ENCODE measurements around the gene PHACTR2. TPM values are rescaled to one million over a fixed set of nuclear protein-coding genes. Genes with fewer than 3 reads are reported as not detected.

The PHACTR2 gene
- total and polyA plus RNA-seq, 2 of the 13 experiments (the other 11 are each of a cell fraction or from before 2014, with no cell fraction given): 11.3 to 28.2 TPM

DNA sequence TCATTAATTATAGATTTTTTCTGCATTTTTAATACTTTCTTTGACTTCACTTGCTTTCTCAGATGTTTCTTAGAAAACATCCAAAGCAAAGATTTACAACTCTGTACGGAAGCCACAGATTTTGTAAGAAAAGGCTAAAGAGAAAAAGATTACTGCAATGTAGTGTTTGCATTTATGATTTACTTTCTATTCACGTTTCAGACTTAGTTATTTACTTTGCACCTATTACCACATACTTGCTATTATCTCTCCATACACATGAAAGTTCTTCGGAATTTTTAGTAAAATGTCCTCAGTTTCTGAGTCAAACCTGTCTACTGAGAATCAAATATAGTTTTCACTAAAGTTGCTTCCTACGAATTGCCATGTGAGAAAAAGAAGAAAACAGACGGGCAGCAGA is 22.2 kb upstream of the PHACTR2 start (continued):
- TF ChIP-seq, protein P1, sequence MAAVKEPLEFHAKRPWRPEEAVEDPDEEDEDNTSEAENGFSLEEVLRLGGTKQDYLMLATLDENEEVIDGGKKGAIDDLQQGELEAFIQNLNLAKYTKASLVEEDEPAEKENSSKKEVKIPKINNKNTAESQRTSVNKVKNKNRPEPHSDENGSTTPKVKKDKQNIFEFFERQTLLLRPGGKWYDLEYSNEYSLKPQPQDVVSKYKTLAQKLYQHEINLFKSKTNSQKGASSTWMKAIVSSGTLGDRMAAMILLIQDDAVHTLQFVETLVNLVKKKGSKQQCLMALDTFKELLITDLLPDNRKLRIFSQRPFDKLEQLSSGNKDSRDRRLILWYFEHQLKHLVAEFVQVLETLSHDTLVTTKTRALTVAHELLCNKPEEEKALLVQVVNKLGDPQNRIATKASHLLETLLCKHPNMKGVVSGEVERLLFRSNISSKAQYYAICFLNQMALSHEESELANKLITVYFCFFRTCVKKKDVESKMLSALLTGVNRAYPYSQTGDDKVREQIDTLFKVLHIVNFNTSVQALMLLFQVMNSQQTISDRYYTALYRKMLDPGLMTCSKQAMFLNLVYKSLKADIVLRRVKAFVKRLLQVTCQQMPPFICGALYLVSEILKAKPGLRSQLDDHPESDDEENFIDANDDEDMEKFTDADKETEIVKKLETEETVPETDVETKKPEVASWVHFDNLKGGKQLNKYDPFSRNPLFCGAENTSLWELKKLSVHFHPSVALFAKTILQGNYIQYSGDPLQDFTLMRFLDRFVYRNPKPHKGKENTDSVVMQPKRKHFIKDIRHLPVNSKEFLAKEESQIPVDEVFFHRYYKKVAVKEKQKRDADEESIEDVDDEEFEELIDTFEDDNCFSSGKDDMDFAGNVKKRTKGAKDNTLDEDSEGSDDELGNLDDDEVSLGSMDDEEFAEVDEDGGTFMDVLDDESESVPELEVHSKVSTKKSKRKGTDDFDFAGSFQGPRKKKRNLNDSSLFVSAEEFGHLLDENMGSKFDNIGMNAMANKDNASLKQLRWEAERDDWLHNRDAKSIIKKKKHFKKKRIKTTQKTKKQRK (IDR thresholded peaks at IDR 0.05; ENCODE audit: low read length): no peak
- TF ChIP-seq CEBPB (IDR thresholded peaks at IDR 0.05; ENCODE audit: borderline replicate concordance, low read depth, low read length) (peak; percentile 79), ZNF362 (CRISPR knock-in tag; IDR thresholded peaks at IDR 0.05; ENCODE audit: borderline replicate concordance) (no peak), ZBTB43 (CRISPR knock-in tag; conservative IDR thresholded peaks at IDR 0.05) (no peak), SCMH1 (CRISPR knock-in tag; IDR thresholded peaks at IDR 0.05; ENCODE audit: borderline replicate concordance) (no peak), FOXJ3 (CRISPR knock-in tag; IDR thresholded peaks at IDR 0.05; ENCODE audit: borderline replicate concordance) (peak; percentile 74; the same call in 1 of the 2 replicates), BHLHE40 (IDR thresholded peaks at IDR 0.05; ENCODE audit: low read length) (peak; percentile 67; the same call in 1 of the 2 replicates), ZNF713 (CRISPR knock-in tag; IDR thresholded peaks at IDR 0.05) (no peak), ZNF766 (CRISPR knock-in tag; IDR thresholded peaks at IDR 0.05; ENCODE audit: borderline replicate concordance) (no peak), SOX6 (IDR thresholded peaks at IDR 0.05) (no peak), SOX6 (CRISPR knock-in tag; IDR thresholded peaks at IDR 0.05) (peak; percentile 57; the same call in 1 of the 2 replicates), SATB2 (CRISPR knock-in tag; IDR thresholded peaks at IDR 0.05) (no peak), TERF1 (CRISPR knock-in tag; IDR thresholded peaks at IDR 0.05) (no peak), ZNF615 (CRISPR knock-in tag; IDR thresholded peaks at IDR 0.05; ENCODE audit: borderline replicate concordance) (no peak), NFE2L2 (IDR thresholded peaks at IDR 0.05; ENCODE audit: low read length) (no peak), RCOR2 (CRISPR knock-in tag; IDR thresholded peaks at IDR 0.05) (peak; percentile 35; the same call in 1 of the 2 replicates), RAD51 (IDR thresholded peaks at IDR 0.05; ENCODE audit: borderline replicate concordance) (no peak), GZF1 (CRISPR knock-in tag; IDR thresholded peaks at IDR 0.05) (no peak), ZNF567 (CRISPR knock-in tag; IDR thresholded peaks at IDR 0.05; ENCODE audit: borderline replicate concordance) (no peak), ZBTB44 (CRISPR knock-in tag; IDR thresholded peaks at IDR 0.05) (no peak)

Data from HepG2 (cell line).